ENCODE data around the gene BDH2. TPM values are rescaled to one million over a fixed set of nuclear protein-coding genes. Genes with fewer than 3 reads are reported as not detected.

The BDH2 gene
- total and polyA plus RNA-seq, 8 donors = 8.6 to 46.8 (median 16.1) TPM

DNA sequence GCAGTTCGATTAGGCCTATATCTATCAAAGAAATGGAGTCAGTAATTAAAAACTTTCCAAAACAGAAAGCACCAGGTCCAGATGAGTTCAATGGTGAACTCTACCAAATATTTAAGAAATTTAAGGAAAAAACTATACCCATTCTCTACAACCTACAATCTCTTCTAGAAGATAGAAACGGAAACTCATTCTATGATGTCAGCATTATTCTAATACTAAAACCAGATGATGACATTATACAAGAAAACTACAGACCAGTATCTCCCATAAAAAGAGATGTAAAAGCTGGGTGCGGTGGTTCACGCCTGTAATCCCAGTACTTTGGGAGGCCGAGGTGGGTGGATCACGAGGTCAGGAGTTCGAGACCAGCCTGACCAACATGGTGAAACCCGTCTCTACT, 29.5 kb upstream of the BDH2 start:
- Histone ChIP-seq H3K4me3 (no peak overlapping the region), H3K36me3 (no peaks in the 10 kb centered on the region), H3K27me3 (no peaks in the 10 kb centered on the region), H3K9me3 (no peaks in the 10 kb centered on the region), H3K4me1 (no peaks in the 10 kb centered on the region), H3K27ac (no peak overlapping the region)
- 90 to 99% methylated on average over 8 of the region's 8 CpGs for WGBS, 2 donors
- intact Hi-C loops (cut with DNase I) = no loop called here
- no peak for ATAC-seq
- DNase-seq = no peak
- FAIRE-seq = no peak
- TF ChIP-seq, protein P1, sequence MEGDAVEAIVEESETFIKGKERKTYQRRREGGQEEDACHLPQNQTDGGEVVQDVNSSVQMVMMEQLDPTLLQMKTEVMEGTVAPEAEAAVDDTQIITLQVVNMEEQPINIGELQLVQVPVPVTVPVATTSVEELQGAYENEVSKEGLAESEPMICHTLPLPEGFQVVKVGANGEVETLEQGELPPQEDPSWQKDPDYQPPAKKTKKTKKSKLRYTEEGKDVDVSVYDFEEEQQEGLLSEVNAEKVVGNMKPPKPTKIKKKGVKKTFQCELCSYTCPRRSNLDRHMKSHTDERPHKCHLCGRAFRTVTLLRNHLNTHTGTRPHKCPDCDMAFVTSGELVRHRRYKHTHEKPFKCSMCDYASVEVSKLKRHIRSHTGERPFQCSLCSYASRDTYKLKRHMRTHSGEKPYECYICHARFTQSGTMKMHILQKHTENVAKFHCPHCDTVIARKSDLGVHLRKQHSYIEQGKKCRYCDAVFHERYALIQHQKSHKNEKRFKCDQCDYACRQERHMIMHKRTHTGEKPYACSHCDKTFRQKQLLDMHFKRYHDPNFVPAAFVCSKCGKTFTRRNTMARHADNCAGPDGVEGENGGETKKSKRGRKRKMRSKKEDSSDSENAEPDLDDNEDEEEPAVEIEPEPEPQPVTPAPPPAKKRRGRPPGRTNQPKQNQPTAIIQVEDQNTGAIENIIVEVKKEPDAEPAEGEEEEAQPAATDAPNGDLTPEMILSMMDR (IDR thresholded peaks at IDR 0.05) = no peak

- FAIRE-seq (no peak), ATAC-seq (no peak), DNase-seq (no peak)
- Histone ChIP-seq H3K36me3 (no peaks in the 10 kb centered on the region), H3K4me3 (no peak overlapping the region), H3K9me3 (no peaks in the 10 kb centered on the region), H3K27ac (no peak overlapping the region), H3K4me1 (no peaks in the 10 kb centered on the region), H3K27me3 (no peaks in the 10 kb centered on the region)
- WGBS, 2 donors = 95 to 97% methylated on average over 3 of the region's 3 CpGs
- TF ChIP-seq, protein P1 (IDR thresholded peaks at IDR 0.05) = no peak
- intact Hi-C loops (cut with DNase I) = no loop called here
These were observed 26.5 kb upstream of the BDH2 start for GRCh38 chr4:103126126-103126525.

GRCh38 chr4:103123114-103123513, 23.5 kb upstream of the BDH2 start:
- no peaks in the 10 kb centered on the region for H3K9me3 ChIP-seq
- TF ChIP-seq, protein P1 (IDR thresholded peaks at IDR 0.05) = no peak
- H3K36me3 ChIP-seq = no peaks in the 10 kb centered on the region
- H3K27me3 ChIP-seq = no peaks in the 10 kb centered on the region
- WGBS, 2 donors = 71 to 85% methylated on average over 3 of the region's 3 CpGs
- H3K4me3 ChIP-seq = no peak overlapping the region
- intact Hi-C loops (cut with DNase I) = no loop called here
- FAIRE-seq = no peak
- H3K4me1 ChIP-seq = no peaks in the 10 kb centered on the region
- H3K27ac ChIP-seq = no peak overlapping the region
- ATAC-seq = no peak
- DNase-seq = no peak

DNA sequence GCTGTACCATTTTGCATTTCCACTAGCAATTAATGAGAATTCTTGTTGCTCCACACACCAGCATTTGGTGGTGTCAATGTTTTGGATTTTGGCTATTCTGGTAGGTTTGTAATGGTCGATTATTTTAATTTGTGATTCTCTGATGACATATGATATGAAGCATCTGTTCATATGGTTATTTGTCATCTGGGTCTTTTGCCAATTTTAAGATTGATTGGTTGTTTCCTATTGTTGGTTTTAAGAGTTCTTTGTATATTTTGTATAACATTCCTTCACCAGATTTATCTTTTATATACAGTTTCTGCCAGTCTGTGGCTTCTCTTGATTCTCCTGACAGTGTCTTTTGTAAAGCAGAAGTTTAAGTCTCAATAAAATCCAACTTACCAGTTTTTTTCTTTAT, 18.5 kb upstream of the BDH2 start:
- DNase-seq (no peak), FAIRE-seq (no peak), ATAC-seq (no peak)
- Histone ChIP-seq H3K4me3 (no peak overlapping the region), H3K27me3 (no peaks in the 10 kb centered on the region), H3K9me3 (no peaks in the 10 kb centered on the region), H3K4me1 (no peaks in the 10 kb centered on the region), H3K27ac (no peak overlapping the region), H3K36me3 (no peaks in the 10 kb centered on the region)
- 71 to 78% methylated on average over 1 of the region's 1 CpG for WGBS, 2 donors
- intact Hi-C loops (cut with DNase I) = no loop called here
- TF ChIP-seq, protein P1 (IDR thresholded peaks at IDR 0.05) = no peak

DNA sequence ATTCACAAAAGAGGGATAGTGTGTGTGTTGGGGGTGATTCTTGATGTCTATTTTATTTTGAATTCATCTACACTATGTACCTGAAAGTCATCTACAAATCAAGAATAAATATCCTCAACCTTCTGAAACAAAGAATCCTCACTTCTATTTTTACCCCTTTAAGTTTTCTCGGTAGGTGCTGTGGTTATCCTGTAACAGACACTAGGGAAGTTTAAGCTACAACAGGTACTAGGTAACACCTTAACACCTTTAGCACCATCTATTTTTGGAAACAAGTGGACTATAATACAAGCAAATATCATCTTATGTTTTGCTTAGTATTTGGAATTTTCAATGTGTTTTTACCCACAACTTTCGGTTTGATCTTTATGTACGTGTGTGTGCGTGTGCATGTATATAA, 12.0 kb upstream of the BDH2 start:
- H3K27me3 ChIP-seq = no peaks in the 10 kb centered on the region
- intact Hi-C loops (cut with DNase I) = no loop called here
- DNase-seq = no peak
- H3K36me3 ChIP-seq = no peaks in the 10 kb centered on the region
- H3K27ac ChIP-seq = no peak overlapping the region
- TF ChIP-seq, protein P1 (IDR thresholded peaks at IDR 0.05) = no peak
- H3K9me3 ChIP-seq = no peaks in the 10 kb centered on the region
- ATAC-seq = no peak
- H3K4me1 ChIP-seq = no peaks in the 10 kb centered on the region
- FAIRE-seq = no peak
- no peak overlapping the region for H3K4me3 ChIP-seq
- WGBS, 2 donors = 79 to 94% methylated on average over 4 of the region's 4 CpGs

All from pancreas (tissue), 10 donors.